Activated T-helper 1 cell treated with anti-CD3 and anti-CD28 coated beads, Interleukin-12 subunit alpha, Interleukin-12 subunit beta, Interleukin-2, Interleukin-4 antibody, amounts not matched to agents 30 ng/mL and 10 ng/mL and 1 ng/mL, durations not matched to agents 14 hours and 24 hours and 36 hours (primary cell): ENCODE results near the gene ASCL5. TPM values are rescaled to one million over a fixed set of nuclear protein-coding genes. Genes with fewer than 3 reads are reported as not detected.

Experiments
- DNase-seq: peaks from one replicate; pipeline ENCODE4 v3.0.0; 2021; ENCODE audit warnings: low spot score
- H3K27ac Mint-ChIP-seq: one replicate; pipeline ENCODE4 v1.8.0; 2021; ENCODE audit warnings: mild to moderate bottlenecking, mixed read lengths
- H3K27me3 Mint-ChIP-seq: one replicate; pipeline ENCODE4 v1.8.0; 2022; ENCODE audit warnings: mild to moderate bottlenecking, moderate library complexity, mixed read lengths; ENCODE audit not compliant: insufficient read depth
- H3K36me3 Mint-ChIP-seq: one replicate; pipeline ENCODE4 v1.8.0; 2021; ENCODE audit warnings: low read depth, mixed read lengths
- H3K4me1 Mint-ChIP-seq: one replicate; pipeline ENCODE4 v1.8.0; 2021; ENCODE audit warnings: low read depth, mixed read lengths
- H3K4me3 Mint-ChIP-seq: one replicate; pipeline ENCODE4 v1.8.0; 2021; ENCODE audit warnings: mild to moderate bottlenecking, moderate library complexity, mixed read lengths
- H3K9me3 Mint-ChIP-seq: one replicate; pipeline ENCODE4 v1.8.0; 2021; ENCODE audit warnings: mixed read lengths
- intact Hi-C: fragments of 100-400 bp; cut with micrococcal nuclease; formaldehyde crosslinking; loops from one replicate; pipeline ENCODE4 v1.15.1; 2024
- total RNA-seq: library from RNA; stranded (reverse); gene quantifications from 2 replicates; pipeline ENCODE4 v1.2.3, GENCODE V29; 2022

The ASCL5 gene
- total RNA-seq, 1 donor from 2014 or later: not detected

DNA sequence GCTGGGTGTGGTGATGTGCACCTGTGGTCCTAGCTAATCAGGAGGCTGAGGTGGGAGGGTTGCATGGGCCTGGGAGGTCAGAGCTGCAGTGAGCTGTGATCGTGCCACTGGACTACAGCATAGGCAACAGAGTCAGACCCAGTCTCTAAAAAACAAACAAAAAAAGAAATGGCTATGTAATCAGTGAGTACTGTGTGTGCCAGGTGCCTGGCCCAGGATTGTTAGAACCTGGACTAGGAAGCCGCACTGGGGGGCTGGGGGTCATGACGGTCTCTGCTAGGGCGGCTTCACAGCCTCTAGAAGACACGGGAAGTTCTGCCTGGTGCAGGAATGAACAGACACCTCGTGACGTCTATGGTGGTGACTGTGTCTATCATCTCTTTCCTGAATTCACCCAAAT lies 18.8 kb upstream of the ASCL5 start:
- Mint-ChIP-seq H3K27ac (no peak overlapping the region), H3K9me3 (no peaks in the 10 kb centered on the region), H3K27me3 (no peaks in the 10 kb centered on the region), H3K4me3 (no peak overlapping the region), H3K4me1 (no peaks in the 10 kb centered on the region), H3K36me3 (peaks cover 5% of the 10 kb centered on the region)
- intact Hi-C loops: no loop called here
- DNase-seq: no peak

- Mint-ChIP-seq H3K27me3 (no peaks in the 10 kb centered on the region), H3K9me3 (no peaks in the 10 kb centered on the region), H3K4me3 (no peak overlapping the region), H3K36me3 (peaks cover 2% of the 10 kb centered on the region), H3K4me1 (no peaks in the 10 kb centered on the region), H3K27ac (no peak overlapping the region)
- no peak for DNase-seq
- intact Hi-C loops: no loop called here
Measured at GRCh38 chr1:201145132-201145531, 18.1 kb upstream of the ASCL5 start.

- DNase-seq: no peak
- H3K36me3 Mint-ChIP-seq: peaks cover 2% of the 10 kb centered on the region
- H3K9me3 Mint-ChIP-seq: no peaks in the 10 kb centered on the region
- H3K27me3 Mint-ChIP-seq: no peaks in the 10 kb centered on the region
- no peak overlapping the region for H3K27ac Mint-ChIP-seq
- H3K4me1 Mint-ChIP-seq: no peaks in the 10 kb centered on the region
- H3K4me3 Mint-ChIP-seq: no peak overlapping the region
- intact Hi-C loops: no loop called here
Measured at GRCh38 chr1:201144701-201145100, 17.7 kb upstream of the ASCL5 start.

- Mint-ChIP-seq H3K27ac (no peak overlapping the region), H3K36me3 (peaks cover 2% of the 10 kb centered on the region), H3K27me3 (no peaks in the 10 kb centered on the region), H3K4me1 (no peaks in the 10 kb centered on the region), H3K9me3 (no peaks in the 10 kb centered on the region), H3K4me3 (no peak overlapping the region)
- intact Hi-C loops: no loop called here
- no peak for DNase-seq
Measured at GRCh38 chr1:201143726-201144635, 17.0 kb upstream of the ASCL5 start.

DNA sequence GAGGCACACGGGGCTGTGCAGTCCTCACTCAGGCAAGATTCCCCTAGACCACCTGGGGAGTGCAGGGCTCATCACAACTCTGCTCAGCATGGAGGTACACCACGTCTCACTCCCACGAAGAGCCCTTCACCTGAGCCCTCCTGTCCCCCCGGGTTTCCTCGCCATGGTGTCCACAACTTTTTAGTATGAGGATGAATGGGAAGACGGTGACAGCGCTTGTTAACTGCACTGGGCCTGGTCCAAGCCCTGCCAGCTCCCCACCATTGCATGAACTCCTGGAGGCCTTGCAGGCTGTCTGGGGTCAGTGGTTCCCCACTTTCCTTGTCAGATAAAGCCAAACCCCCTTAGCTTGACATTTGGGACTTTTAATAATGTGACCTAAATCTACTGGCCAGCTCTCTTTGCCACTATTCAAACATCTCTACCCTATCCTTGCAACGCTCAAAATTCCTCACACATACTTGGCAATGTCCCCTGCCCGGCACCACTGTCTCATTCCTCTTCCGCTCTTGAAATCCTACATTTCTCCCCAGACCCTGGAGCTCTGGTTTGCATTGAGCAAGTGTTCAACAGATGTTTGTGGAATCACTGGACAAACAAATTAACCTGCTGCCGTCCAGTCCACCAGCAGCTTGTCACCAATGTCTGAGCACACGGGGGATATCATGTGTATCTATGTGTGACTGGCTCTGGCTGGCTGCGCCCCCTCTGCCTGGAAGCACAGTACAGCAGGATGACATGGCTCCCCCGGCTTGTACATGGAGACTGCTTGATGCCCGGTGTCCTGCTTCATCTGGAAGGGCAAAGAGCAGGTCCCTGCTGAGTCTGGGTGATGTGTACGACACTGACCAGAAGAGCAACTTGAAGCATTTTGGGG lies 16.1 kb upstream of the ASCL5 start:
- peaks cover 2% of the 10 kb centered on the region for H3K36me3 Mint-ChIP-seq
- no peak overlapping the region for H3K27ac Mint-ChIP-seq
- H3K4me3 Mint-ChIP-seq: no peak overlapping the region
- no peaks in the 10 kb centered on the region for H3K27me3 Mint-ChIP-seq
- intact Hi-C loops: no loop called here
- DNase-seq: no peak
- no peaks in the 10 kb centered on the region for H3K4me1 Mint-ChIP-seq
- H3K9me3 Mint-ChIP-seq: no peaks in the 10 kb centered on the region

GRCh38 chr1:201142011-201142848 lies 15.2 kb upstream of the ASCL5 start:
- intact Hi-C loops: no loop called here
- peaks cover 2% of the 10 kb centered on the region for H3K36me3 Mint-ChIP-seq
- no peaks in the 10 kb centered on the region for H3K4me1 Mint-ChIP-seq
- no peak overlapping the region for H3K27ac Mint-ChIP-seq
- H3K9me3 Mint-ChIP-seq: no peaks in the 10 kb centered on the region
- no peak for DNase-seq
- H3K4me3 Mint-ChIP-seq: no peak overlapping the region
- H3K27me3 Mint-ChIP-seq: no peaks in the 10 kb centered on the region

DNA sequence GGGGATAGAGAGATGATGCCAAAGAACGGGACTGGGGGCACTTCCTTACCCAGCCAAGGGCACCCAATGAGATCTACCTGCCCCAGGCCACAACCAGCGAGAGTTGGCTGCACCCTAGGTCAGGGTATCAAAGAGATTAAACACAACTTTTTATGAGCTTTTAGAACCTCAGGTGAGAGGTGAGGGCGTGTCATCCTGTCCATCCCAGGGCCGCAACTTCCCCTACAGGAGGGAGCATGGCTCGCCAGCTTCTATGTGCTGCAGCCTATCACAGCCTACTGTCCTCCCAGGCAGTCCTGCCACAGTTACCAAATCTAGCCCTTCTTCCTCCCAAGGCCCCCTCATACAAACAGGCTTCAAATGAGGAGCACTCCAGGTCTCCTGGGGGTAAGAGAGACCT lies 14.4 kb upstream of the ASCL5 start:
- peaks cover 2% of the 10 kb centered on the region for H3K36me3 Mint-ChIP-seq
- H3K4me1 Mint-ChIP-seq: no peaks in the 10 kb centered on the region
- no peaks in the 10 kb centered on the region for H3K27me3 Mint-ChIP-seq
- no peak for DNase-seq
- no peak overlapping the region for H3K4me3 Mint-ChIP-seq
- intact Hi-C loops: no loop called here
- H3K27ac Mint-ChIP-seq: no peak overlapping the region
- no peaks in the 10 kb centered on the region for H3K9me3 Mint-ChIP-seq

DNA sequence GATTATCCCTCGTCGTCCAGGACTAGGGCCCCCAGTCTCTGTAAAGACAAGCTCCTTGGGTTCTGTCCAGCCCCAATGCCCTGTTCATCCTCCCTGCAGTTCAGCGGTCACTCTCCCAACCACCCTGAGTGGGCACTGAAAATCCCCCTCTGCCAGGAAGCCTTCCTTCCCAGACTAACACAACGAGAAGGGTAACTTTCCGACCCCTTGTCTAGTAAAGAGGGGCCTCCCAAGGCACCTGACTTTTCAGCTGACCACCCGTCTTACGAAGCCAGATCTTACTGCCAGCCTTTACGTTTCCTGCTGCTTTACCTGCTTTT lies 13.9 kb upstream of the ASCL5 start:
- intact Hi-C loops: no loop called here
- Mint-ChIP-seq H3K4me1 (no peaks in the 10 kb centered on the region), H3K27me3 (no peaks in the 10 kb centered on the region), H3K27ac (no peak overlapping the region), H3K4me3 (no peak overlapping the region), H3K36me3 (peaks cover 2% of the 10 kb centered on the region), H3K9me3 (no peaks in the 10 kb centered on the region)
- no peak for DNase-seq

DNA sequence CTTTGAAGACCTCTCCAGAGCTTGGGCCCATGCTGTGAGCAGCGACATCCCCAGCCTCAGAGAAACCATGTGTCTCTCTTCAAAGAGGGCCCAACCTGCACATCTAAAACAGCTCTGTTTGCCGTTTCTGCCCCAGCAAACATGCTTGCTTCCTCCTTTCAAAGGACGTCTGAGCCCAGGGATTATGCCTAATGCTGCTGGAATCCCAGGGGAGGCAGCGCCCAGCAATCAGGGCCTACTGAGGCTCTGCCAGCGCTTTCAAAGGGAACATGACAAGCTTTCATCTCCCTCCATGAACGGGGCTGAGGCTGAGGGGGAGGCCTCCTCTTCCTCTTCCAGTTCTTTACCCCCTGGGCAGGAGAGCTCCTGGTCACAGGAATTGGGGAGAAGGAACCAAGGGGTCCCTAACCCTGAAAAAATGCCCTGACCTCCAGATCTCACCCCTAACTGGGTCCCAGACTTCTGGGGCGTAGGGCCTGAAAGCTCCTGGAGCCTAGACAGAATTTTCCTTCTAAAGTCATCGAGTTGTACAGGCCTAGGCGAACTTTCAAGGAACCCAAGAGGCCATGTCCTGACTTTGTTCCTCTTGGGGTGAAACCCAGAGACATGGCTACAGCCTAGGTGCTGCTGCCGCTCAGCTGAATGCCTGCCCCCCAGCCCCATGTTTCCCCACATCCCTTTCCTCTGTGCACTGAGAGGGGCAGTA lies 13.4 kb upstream of the ASCL5 start:
- no peak overlapping the region for H3K27ac Mint-ChIP-seq
- no peak for DNase-seq
- no peak overlapping the region for H3K4me3 Mint-ChIP-seq
- no peaks in the 10 kb centered on the region for H3K4me1 Mint-ChIP-seq
- peaks cover 2% of the 10 kb centered on the region for H3K36me3 Mint-ChIP-seq
- H3K27me3 Mint-ChIP-seq: no peaks in the 10 kb centered on the region
- no peaks in the 10 kb centered on the region for H3K9me3 Mint-ChIP-seq
- intact Hi-C loops: no loop called here

GRCh38 chr1:201139756-201140155 lies 12.8 kb upstream of the ASCL5 start:
- H3K27ac Mint-ChIP-seq: no peak overlapping the region
- H3K4me1 Mint-ChIP-seq: no peaks in the 10 kb centered on the region
- DNase-seq: no peak
- no peaks in the 10 kb centered on the region for H3K9me3 Mint-ChIP-seq
- no peaks in the 10 kb centered on the region for H3K27me3 Mint-ChIP-seq
- peaks cover 4% of the 10 kb centered on the region for H3K36me3 Mint-ChIP-seq
- intact Hi-C loops: no loop called here
- H3K4me3 Mint-ChIP-seq: no peak overlapping the region

GRCh38 chr1:201139306-201139705 lies 12.3 kb upstream of the ASCL5 start:
- no peak for DNase-seq
- Mint-ChIP-seq H3K36me3 (peaks cover 4% of the 10 kb centered on the region), H3K4me1 (no peaks in the 10 kb centered on the region)

GRCh38 chr1:201138311-201138840 lies 11.4 kb upstream of the ASCL5 start:
- no peaks in the 10 kb centered on the region for H3K4me1 Mint-ChIP-seq
- H3K27ac Mint-ChIP-seq: no peak overlapping the region
- H3K4me3 Mint-ChIP-seq: no peak overlapping the region
- intact Hi-C loops: no loop called here
- no peak for DNase-seq
- no peaks in the 10 kb centered on the region for H3K9me3 Mint-ChIP-seq
- peaks cover 4% of the 10 kb centered on the region for H3K36me3 Mint-ChIP-seq
- no peaks in the 10 kb centered on the region for H3K27me3 Mint-ChIP-seq

More at GRCh38 chr1:201139306-201139705, 12.3 kb upstream of the ASCL5 start:
- Mint-ChIP-seq H3K27ac (no peak overlapping the region), H3K9me3 (no peaks in the 10 kb centered on the region), H3K27me3 (no peaks in the 10 kb centered on the region), H3K4me3 (no peak overlapping the region)
- intact Hi-C loops: no loop called here
